ENCODE results near the gene SYNE2.

SYNE2 gene

GRCh38 chr14:63875311-63875710, 22.5 kb downstream of the SYNE2 start:
- DNase-seq, result no peak

DNA sequence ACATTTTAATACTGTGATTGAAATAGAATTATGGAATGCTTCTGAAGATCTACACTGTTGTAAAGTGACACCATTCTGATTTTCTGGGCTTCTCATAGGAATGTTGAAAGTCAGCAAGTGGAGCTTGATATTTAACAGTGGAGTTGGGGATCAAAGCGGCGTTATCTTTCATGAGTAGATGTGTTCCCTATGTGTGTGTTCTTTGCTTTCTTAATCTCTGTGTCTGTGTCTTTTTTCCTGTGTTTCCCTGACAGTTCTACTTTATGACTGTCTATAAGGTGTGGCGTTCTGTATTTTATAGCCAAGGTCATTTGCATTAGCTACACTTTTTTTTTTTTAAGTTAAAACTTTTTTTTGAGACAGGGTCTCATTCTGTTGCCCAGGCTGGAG, 24.7 kb downstream of the SYNE2 start:
- DNase-seq, result no peak

DNA sequence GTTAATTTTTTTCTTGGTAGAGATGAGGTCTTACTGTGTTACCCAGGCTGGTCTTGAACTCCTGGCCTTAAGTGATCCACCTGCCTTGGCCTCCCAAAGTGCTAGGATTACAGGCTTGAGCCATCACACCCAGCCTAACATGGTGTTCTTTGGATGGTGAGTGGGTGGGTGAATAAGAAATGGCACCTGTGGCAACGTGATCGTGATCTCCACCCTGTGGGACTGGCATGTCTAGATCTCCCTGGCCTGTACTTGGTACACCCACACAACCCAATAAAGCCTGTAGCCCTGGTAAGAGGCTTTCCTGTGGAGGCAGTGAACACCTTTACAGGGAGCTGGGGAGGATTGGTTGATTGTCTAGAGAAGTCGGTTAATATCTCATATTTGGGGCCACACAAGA, 25.2 kb downstream of the SYNE2 start:
- no peak for DNase-seq

- no peak for DNase-seq
These were observed 26.0 kb downstream of the SYNE2 start for GRCh38 chr14:63878792-63879191.

GRCh38 chr14:63881926-63882325, 29.1 kb downstream of the SYNE2 start:
- no peak for DNase-seq

GRCh38 chr14:63887899-63888298, 35.1 kb downstream of the SYNE2 start:
- no peak for DNase-seq

- no peak for DNase-seq
These were observed 37.7 kb downstream of the SYNE2 start for GRCh38 chr14:63890553-63890952.

DNA sequence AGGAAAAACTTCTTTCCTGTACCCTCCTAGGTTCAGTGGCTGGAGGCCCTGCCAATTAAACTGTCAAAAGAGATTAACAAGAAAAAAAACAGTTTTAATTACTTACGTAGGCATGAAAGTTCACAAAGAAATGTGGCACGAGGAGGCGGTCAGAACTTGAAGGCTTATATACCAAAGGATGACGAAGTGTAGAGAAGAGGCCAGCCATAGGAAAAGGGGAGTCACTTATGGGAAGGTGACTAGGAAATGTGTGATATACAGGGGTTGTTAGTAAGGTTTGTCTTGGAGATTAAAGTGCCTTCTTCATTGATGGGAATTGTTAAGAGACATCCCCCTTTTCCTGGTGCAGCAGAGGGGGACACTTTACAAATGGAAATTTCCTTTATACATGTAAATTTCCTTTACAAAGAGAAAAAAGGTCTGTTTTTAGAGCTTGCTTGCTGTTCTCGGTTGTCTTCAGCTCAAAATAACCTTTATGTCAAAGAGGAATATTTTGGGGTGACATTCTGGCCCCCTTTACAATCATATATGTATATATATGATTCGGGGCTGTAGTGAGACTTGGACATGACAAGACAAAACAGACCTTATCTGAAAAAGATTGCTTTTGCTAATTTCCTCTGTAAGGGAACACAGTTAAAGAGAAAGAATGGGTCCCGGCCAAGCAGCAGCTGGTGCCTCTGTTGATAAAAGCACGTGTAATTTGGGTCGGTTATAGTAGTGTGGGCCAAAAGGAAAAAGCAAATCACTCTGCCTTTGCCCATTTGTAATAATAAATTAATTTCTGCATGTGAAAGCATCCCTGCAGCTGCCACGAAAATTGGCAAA, 38.6 kb downstream of the SYNE2 start:
- DNase-seq, result no peak

DNA sequence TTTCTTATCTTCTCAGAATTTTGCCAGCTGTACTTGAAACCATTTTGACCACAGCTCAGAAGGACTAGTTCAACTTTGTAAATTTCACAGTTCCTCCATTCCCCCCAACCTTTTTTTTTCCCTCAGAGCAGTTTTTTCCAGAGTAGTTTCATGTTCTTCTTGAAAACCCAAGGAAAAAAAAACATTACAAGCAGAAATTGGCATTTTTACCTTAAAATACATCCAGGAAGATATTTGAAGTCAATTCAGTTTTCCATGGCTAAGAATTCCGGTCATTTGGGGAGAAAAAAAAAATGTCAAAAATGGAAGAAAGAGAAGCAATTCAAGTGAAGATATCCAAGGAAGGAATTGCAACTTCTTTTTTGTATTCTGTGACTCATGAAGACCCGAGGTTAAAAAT, 39.5 kb downstream of the SYNE2 start:
- no peak for DNase-seq

DNA sequence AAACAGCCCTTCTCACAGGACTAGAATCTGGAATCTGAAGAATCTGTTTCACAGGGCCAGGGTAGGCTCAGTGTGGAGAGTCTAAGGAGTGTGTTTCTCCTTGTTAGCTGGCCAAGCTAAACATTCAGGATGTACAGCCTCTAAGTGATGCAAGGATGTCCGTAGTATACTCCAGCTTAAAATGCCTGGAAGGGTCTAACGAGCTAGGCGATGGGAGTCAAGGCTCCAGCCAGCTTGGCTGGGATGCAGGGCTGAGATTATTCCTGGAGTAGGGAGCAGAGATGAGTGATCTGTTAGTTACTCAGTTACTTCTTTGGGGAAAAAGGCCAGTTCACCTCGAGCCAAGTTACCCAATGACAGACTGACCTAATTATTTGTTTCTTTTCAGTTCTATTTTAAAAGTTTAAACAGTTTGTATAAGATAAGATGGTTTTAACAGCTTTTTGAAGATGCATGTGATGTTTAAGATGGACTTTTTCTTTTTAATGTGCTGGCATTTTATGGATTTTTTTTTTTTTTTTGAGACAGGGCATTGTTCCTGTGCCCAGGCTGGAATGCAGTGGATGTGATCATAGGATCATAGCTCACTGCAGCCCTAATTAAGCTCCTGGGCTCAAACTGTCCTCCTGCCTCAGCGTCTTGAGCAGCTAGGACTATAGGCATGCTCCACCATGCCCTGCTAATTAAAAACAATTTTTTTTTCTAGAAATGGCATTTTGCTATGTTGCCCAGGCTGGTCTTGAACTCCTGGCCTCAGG, 41.1 kb downstream of the SYNE2 start:
- no peak for DNase-seq

- DNase-seq, result no peak
These were observed 42.7 kb downstream of the SYNE2 start for GRCh38 chr14:63895510-63895909.

- no peak for DNase-seq
These were observed 43.5 kb downstream of the SYNE2 start for GRCh38 chr14:63896278-63896720.

GRCh38 chr14:63897721-63898163, 44.9 kb downstream of the SYNE2 start:
- no peak for DNase-seq

GRCh38 chr14:63899953-63900352, 47.1 kb downstream of the SYNE2 start:
- no peak for DNase-seq

GRCh38 chr14:63901434-63902085, 48.8 kb downstream of the SYNE2 start:
- DNase-seq, result no peak

GRCh38 chr14:63902375-63902976, 49.7 kb downstream of the SYNE2 start:
- no peak for DNase-seq

GRCh38 chr14:63904724-63905123, 51.9 kb downstream of the SYNE2 start:
- DNase-seq, result no peak

DNA sequence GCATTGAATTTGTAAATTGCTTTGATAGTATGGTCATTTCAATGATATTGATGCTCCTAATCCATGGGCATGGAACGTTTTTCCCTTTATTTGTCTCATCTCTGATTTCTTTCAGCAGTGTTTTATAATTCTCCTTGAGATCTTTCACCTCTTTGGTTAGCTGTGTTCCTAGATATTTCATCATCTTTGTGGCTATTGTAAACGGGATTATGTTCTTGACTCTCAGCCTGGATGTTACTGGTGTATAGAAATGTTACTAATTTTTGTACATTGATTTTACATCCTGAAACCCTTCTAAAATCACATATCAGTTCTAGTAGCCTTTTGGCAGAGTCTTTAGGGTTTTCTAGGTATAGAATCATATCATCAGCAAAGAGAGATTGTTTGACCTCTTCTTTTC, 52.6 kb downstream of the SYNE2 start:
- DNase-seq, result no peak

DNA sequence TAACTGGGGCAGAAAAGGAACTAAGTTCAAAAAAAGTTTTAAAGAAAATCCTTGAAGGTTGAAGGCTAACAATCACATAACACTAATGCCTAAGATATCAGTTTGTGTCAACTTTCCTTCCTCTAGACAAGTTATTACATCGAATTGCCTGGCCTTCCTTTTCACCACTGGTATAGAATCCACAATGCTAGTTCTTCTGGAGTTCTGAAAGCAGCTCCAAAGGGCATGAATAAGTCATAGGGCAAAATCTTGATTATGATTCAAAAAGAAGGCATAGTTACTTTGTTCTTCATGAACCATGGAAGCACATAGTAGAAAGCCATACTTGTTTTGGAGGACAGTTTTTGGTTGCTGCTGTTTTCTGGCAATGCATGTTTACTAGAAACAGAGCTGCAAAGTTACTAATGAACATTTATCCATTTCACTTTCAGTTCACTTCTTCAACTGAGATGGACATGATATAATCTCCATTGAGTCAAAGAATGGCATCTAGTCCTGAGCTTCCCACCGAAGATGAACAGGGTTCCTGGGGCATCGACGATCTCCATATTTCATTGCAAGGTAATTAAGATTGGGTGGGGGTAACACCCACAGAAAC, 56.0 kb downstream of the SYNE2 start:
- DNase-seq, result no peak

- DNase-seq, result no peak
These were observed 57.2 kb downstream of the SYNE2 start for GRCh38 chr14:63909984-63910383.

DNA sequence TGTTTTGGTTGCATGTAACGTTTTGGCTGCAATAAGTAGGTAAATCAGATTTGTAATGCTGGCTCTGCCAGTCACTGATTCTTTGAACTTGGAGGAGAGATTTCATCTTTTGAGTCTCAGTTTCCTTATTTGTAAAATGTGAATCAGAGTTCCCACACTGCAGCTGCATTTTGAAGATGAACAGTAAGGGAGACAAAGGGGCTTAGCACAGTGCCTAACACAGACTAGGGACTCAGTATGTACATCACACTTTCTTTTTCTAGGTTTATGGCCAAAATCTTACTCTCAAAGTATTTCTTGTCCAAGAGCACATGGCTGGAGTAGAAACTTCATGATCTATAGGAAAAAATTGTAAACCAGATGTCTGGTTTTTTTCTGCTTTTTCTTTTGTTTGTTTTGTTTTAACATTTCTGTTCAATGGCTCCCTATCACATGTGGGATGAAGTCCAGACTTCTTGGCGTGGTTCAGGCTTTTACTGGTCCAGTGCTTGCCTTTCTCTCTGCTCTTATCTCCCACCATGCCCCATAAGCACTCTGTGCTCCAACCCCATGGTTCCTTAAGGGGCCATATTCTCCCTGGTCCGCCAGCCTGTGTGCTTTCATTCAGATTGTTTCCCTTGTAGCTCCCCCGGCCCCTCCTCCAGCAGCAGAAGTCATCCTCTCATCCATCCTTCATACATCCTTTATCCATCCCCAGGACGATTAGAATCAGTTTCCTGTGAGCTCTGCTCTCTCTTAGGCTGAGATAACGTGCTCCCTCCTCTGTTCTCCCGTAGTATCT, 58.0 kb downstream of the SYNE2 start:
- DNase-seq, result no peak

DNA sequence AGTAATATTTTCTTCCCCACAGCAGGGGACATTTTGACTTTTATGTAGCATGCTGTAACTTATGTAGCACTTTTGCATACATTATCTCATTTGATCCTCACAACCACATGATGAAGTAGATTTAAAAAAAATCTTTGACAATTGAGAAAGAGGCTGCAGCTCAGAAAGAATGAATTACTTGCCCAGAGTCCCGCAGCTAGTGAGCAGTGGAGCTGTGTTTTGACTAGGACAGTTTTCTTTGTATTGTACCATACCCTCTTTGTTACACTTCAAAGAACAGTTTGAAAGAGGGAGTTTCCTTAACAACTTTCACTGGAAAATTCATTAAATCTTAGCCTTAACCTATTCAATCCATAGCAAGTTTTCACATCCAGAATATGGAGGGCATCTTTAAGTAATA, 58.6 kb downstream of the SYNE2 start:
- DNase-seq, result no peak
